GM23248 (cell line): ENCODE data around the gene IL4R. TPM values are rescaled to one million over a fixed set of nuclear protein-coding genes. Genes with fewer than 3 reads are reported as not detected.

ENCODE experiments used
- DNase-seq: peaks from one replicate; pipeline ENCODE4 v3.0.0-alpha.2; 2015
- H2AFZ ChIP-seq: fragments of 200-600 bp; sonication (generic); 2 replicates; pipeline ENCODE4 v1.6.1; 2016; ENCODE audit warnings: antibody characterized with exemption
- H3F3A ChIP-seq: fragments of 200-600 bp; sonication (generic); 2 replicates; pipeline ENCODE4 v1.6.1; 2016; ENCODE audit warnings: mild to moderate bottlenecking, antibody characterized with exemption, mixed run types; ENCODE audit not compliant: insufficient read depth
- H3K27ac ChIP-seq: fragments of 200-600 bp; sonication (generic); 2 replicates; pipeline ENCODE4 v1.5.1; 2016; ENCODE audit warnings: mild to moderate bottlenecking
- H3K27me3 ChIP-seq: fragments of 200-600 bp; sonication (generic); replicated peaks from 2 replicates; pipeline ENCODE4 v1.6.1; 2016; ENCODE audit warnings: mild to moderate bottlenecking; ENCODE audit not compliant: insufficient read depth
- H3K36me3 ChIP-seq: fragments of 200-600 bp; sonication (generic); 2 replicates; pipeline ENCODE4 v1.6.1; 2016; ENCODE audit warnings: low read depth, mild to moderate bottlenecking
- H3K4me1 ChIP-seq: fragments of 200-600 bp; sonication (generic); 2 replicates; pipeline ENCODE4 v1.6.1; 2016; ENCODE audit warnings: mild to moderate bottlenecking; ENCODE audit not compliant: insufficient read depth
- H3K4me2 ChIP-seq: fragments of 200-600 bp; sonication (generic); one replicate; pipeline ENCODE4 v1.6.1; 2016; ENCODE audit warnings: mild to moderate bottlenecking; ENCODE audit not compliant: unreplicated experiment
- H3K4me3 ChIP-seq: fragments of 200-600 bp; sonication (generic); 2 replicates; pipeline ENCODE4 v1.5.1; 2016; ENCODE audit warnings: mild to moderate bottlenecking
- H3K79me2 ChIP-seq: fragments of 200-600 bp; sonication (generic); 2 replicates; pipeline ENCODE4 v1.6.1; 2016; ENCODE audit warnings: mild to moderate bottlenecking; ENCODE audit not compliant: insufficient read depth
- H3K9ac ChIP-seq: fragments of 200-600 bp; sonication (generic); 2 replicates; pipeline ENCODE4 v1.6.1; 2016; ENCODE audit warnings: mild to moderate bottlenecking
- H3K9me2 ChIP-seq: fragments of 200-600 bp; sonication (generic); 2 replicates; pipeline ENCODE4 v1.6.1; 2016; ENCODE audit warnings: mixed run types, mild to moderate bottlenecking, moderate library complexity; ENCODE audit not compliant: insufficient read depth
- H3K9me3 ChIP-seq: fragments of 200-600 bp; sonication (generic); one replicate; pipeline ENCODE4 v1.6.1; 2017; ENCODE audit warnings: low read depth
- H4K20me1 ChIP-seq: fragments of 200-600 bp; sonication (generic); 2 replicates; pipeline ENCODE4 v1.6.0; 2016; ENCODE audit not compliant: insufficient read depth
- EZH2 ChIP-seq: fragments of 200-600 bp; sonication (generic); IDR thresholded peaks from 2 replicates; pipeline ENCODE4 v1.6.1; 2018; ENCODE audit warnings: antibody characterized with exemption, mild to moderate bottlenecking; ENCODE audit not compliant: insufficient read depth, poor library complexity, severe bottlenecking
- EZH2phosphoT487 ChIP-seq: fragments of 200-600 bp; sonication (generic); IDR thresholded peaks from 2 replicates; pipeline ENCODE4 v1.6.1; 2018; ENCODE audit warnings: antibody characterized with exemption, moderate library complexity, mild to moderate bottlenecking, low read depth; ENCODE audit not compliant: insufficient read depth
- WGBS, 2 experiments: methylation state at CpG; one replicate each; pipeline ENCODE4 v1.1.6; 2015 to 2017; ENCODE audit warnings: low lambda C conversion rate in 2 of 2, low coverage in 1 of 2; ENCODE audit errors: missing lambda C conversion rate in 2 of 2; 5-methylcytosine and 5-hydroxymethylcytosine counted together
- in situ Hi-C: fragments of 300-500 bp; cut with MboI; formaldehyde crosslinking; loops from 2 replicates; pipeline ENCODE4 v1.15.0; 2020
- polyA plus RNA-seq: library from polyadenylated mRNA; unstranded; fragments of >200 nt; fragmentation: Nextera tagmentation; extraction: Ambion mirVana; gene quantifications from 2 replicates; pipeline ENCODE4 v1.2.1, GENCODE V29; 2016
- total RNA-seq: library from RNA; depleted of rRNA; stranded (reverse); fragments of >200 nt; shearing (Covaris generic); gene quantifications from 2 replicates; pipeline ENCODE4 v1.2.3, GENCODE V29; 2014

IL4R gene
- total and polyA plus RNA-seq, 2 experiments from 2014 or later = 11.7 to 17.7 TPM

DNA sequence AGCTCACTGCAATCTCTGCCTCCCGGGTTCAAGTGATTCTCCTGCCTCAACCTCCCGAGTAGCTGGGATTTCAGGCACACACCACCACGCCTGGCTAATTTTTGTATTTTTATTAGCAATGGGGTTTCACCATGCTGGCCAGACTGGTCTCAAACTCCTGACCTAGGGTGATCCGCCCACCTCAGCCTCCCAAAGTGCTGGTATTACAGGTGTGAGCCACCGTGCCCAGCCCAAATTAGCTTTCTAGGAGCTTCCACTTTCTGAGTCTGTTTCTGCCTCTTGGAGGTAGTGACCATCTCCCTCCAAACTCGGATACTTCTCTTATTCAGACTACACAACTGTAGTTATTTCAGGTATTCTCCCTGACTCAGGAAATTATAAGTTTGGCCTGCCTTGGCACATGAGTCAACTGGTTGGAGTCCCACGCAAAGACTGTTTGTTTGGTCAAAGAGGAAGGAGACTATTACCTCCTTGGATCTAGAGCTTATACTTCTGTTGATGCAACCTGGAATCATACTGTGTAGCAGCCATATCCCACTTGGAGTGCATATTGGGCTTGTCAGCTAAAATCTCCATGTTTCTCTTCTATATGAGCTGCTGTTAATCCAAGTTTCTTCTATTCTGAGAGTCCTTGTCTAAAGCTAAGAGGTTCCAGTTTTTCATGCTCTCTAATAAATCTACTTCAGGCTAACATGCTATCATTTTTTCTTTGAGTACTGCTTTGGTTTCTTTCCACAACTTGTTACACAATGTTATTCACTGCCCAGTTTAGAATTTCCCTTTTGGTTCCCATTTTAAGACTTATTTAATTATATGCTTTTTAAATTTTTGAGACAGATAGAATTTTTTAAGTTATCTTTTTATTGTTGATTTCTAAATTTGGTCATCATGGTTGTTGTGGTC is 7.5 kb downstream of the IL4R start:
- H2AFZ ChIP-seq = no peak overlapping the region
- H3F3A ChIP-seq = peaks cover 29% of the 10 kb centered on the region
- H3K36me3 ChIP-seq = no peaks in the 10 kb centered on the region
- peaks cover 20% of the 10 kb centered on the region for H3K4me1 ChIP-seq
- H4K20me1 ChIP-seq = no peaks in the 10 kb centered on the region
- TF ChIP-seq EZH2 = no peak
- TF ChIP-seq EZH2phosphoT487 = no peak
- H3K9ac ChIP-seq = no peak overlapping the region
- H3K9me2 ChIP-seq = no peaks in the 10 kb centered on the region
- in situ Hi-C loops = no loop called here
- WGBS, 2 experiments = 67 to 73% methylated on average over 7 of the region's 7 CpGs
- no peaks in the 10 kb centered on the region for H3K9me3 ChIP-seq
- H3K27ac ChIP-seq = peak overlapping the region; percentile 50
- H3K27me3 ChIP-seq = no peaks in the 10 kb centered on the region
- peaks cover 98% of the 10 kb centered on the region for H3K79me2 ChIP-seq
- no peak overlapping the region for H3K4me3 ChIP-seq
- no peak overlapping the region for H3K4me2 ChIP-seq
- peak; percentile 69 for DNase-seq

DNA sequence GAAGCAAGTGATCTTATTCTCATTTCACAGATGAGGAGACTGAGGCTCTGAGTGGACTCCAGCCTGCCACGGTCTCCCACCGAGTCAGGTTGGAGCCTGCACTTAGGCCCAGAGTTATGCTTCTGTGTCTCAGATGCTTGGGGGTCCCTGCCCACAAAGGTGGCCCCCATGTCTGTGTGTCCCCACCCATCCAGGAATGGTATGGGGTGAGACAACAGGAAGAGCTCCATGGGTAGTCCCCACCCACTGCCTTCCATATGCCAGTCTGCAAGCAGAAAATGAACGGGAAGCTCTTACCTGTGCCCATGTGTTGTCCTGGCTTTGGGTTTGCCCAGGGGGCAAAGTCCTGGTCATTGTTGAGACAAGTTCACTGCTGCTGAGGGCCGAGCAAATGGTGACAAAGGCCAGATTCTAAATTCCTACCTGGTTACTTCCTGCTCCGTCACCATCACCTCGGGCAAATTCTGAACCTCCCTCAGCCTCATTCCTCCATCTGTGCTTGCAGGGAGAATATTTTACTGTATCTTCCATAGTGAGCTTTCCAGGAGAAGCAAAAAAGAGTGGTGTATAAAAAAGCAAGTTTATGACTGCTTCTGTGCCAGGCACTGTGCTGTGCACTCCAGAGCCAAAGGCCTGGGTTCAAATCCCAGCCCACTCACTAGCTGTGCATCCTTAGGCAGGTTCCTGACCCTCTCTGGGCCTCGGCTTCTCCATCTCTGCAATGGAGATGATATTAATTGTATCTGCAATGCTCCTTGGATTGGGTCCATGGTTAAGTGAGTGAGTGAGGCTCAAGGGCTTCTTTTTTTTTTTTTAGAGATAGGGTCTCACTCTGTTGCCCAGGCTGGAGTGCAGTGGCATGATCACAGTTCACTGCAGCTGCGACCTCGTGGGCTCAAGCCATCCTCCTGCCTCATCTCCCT is 9.3 kb downstream of the IL4R start:
- no peaks in the 10 kb centered on the region for H4K20me1 ChIP-seq
- H2AFZ ChIP-seq = no peak overlapping the region
- H3K9me3 ChIP-seq = no peaks in the 10 kb centered on the region
- H3K4me1 ChIP-seq = peaks cover 29% of the 10 kb centered on the region
- no peaks in the 10 kb centered on the region for H3K36me3 ChIP-seq
- no peak overlapping the region for H3K4me2 ChIP-seq
- TF ChIP-seq EZH2phosphoT487 = no peak
- no peak for TF ChIP-seq EZH2
- H3K9me2 ChIP-seq = no peaks in the 10 kb centered on the region
- H3K27me3 ChIP-seq = no peaks in the 10 kb centered on the region
- in situ Hi-C loops = no loop called here
- WGBS, 2 experiments = 92% methylated on average over 9 of the region's 9 CpGs
- no peak overlapping the region for H3K27ac ChIP-seq
- peaks cover 87% of the 10 kb centered on the region for H3K79me2 ChIP-seq
- no peak overlapping the region for H3K9ac ChIP-seq
- no peak overlapping the region for H3K4me3 ChIP-seq
- no peak for DNase-seq
- peaks cover 31% of the 10 kb centered on the region for H3F3A ChIP-seq

DNA sequence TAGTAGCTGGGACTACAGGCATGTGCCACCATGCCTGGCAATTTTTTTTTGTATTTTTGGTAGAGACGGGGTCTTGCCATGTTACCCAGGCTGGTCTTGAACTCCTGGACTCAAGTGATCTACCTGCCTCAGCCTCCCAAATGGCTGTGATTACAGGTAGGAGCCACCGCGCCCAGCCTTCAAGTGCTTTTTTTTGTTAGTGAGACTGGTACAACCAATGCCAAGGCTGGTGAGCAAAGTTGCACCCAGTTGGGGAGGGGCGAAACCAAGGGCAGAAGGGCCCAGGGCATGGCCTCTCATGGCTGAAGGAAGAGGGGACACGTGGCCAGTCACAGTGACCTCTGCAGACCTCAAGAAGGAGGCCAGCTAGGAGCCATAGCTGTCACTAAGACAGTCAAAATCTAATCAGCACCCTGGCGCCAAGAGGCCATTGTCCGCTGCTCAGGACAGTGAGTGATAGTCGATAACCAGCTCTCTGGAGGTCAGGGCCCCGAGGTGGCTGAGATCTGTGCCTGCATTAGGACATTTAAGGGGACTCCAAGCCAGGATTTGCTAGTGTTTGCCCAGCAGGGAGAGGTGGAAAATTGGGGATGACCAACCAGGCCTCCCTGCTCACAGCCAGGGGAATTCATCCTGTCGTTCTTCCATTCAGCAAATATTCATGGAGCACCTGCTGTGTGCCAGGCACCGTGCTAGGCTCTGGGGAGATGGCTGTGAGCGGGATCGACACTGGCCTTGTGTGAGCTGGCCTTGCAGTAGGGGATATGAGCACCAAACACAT is 10.2 kb downstream of the IL4R start:
- peaks cover 87% of the 10 kb centered on the region for H3K79me2 ChIP-seq
- DNase-seq = no peak
- no peak overlapping the region for H3K4me3 ChIP-seq
- H2AFZ ChIP-seq = no peak overlapping the region
- no peak overlapping the region for H3K4me2 ChIP-seq
- no peak overlapping the region for H3K9ac ChIP-seq
- H3F3A ChIP-seq = peaks cover 40% of the 10 kb centered on the region
- in situ Hi-C loops = no loop called here
- H4K20me1 ChIP-seq = no peaks in the 10 kb centered on the region
- no peaks in the 10 kb centered on the region for H3K36me3 ChIP-seq
- TF ChIP-seq EZH2 (no peak), EZH2phosphoT487 (no peak)
- H3K9me3 ChIP-seq = no peaks in the 10 kb centered on the region
- H3K9me2 ChIP-seq = no peaks in the 10 kb centered on the region
- WGBS, 2 experiments = 92 to 93% methylated on average over 13 of the region's 13 CpGs
- H3K27ac ChIP-seq = no peak overlapping the region
- no peaks in the 10 kb centered on the region for H3K27me3 ChIP-seq
- H3K4me1 ChIP-seq = peaks cover 29% of the 10 kb centered on the region

DNA sequence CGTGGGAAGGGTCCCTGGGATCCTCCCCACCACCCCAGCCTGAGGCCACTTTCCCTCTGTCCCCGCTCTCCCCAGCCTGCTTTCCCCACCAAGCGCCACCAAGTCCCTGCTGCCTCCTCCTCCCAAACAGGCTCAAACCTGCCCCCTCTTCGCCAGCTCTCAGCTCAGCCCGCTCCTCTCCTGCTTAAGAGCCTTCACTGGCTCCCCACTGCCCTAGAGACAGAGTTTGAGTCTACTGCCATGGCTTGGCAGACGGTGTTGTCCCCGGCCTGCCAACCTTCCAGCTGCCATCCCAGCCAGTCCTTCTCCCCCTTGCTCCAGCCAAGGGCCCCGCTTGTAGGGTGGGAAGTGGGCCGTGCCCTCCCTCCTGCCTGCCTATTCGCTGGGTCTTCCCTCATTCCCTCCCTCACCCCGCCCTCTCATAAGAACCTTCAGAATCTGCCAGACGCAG is 11.1 kb downstream of the IL4R start:
- Histone ChIP-seq H3K36me3 (no peaks in the 10 kb centered on the region), H3K9me3 (no peaks in the 10 kb centered on the region), H3K27me3 (no peaks in the 10 kb centered on the region), H3K27ac (no peak overlapping the region), H3K79me2 (peaks cover 87% of the 10 kb centered on the region), H3F3A (peaks cover 44% of the 10 kb centered on the region), H3K9ac (no peak overlapping the region), H3K9me2 (no peaks in the 10 kb centered on the region), H3K4me2 (no peak overlapping the region), H3K4me1 (peaks cover 33% of the 10 kb centered on the region), H4K20me1 (no peaks in the 10 kb centered on the region), H3K4me3 (no peak overlapping the region), H2AFZ (no peak overlapping the region)
- DNase-seq = no peak
- 85 to 88% methylated on average over 10 to 12 of the region's 12 CpGs for WGBS, 2 experiments
- in situ Hi-C loops = no loop called here
- no peak for TF ChIP-seq EZH2
